Sigmoid colon (tissue), 7 donors: Measurements from ENCODE around the gene MAPK12. TPM values are rescaled to one million over a fixed set of nuclear protein-coding genes. Genes with fewer than 3 reads are reported as not detected.

ENCODE experiments used
- DNase-seq: peaks from one replicate; pipeline ENCODE4 v3.0.0-alpha.2; 2019
- H3K27ac ChIP-seq, 4 donors: fragments of 200-600 bp; sonication (generic); one replicate each; pipeline ENCODE4 v1.5.1; 2016 to 2019; ENCODE audit warnings: mild to moderate bottlenecking in 1 of 4
- H3K27me3 ChIP-seq, 3 donors: fragments of 200-600 bp; sonication (generic); one replicate each; pipeline ENCODE4 v1.5.1; 2019; ENCODE audit warnings: mild to moderate bottlenecking in 1 of 3
- H3K36me3 ChIP-seq, 4 donors: fragments of 200-600 bp; sonication (generic); one replicate each; pipeline ENCODE4 v1.5.1; 2016 to 2019
- H3K4me1 ChIP-seq, 4 donors: fragments of 200-600 bp; sonication (generic); one replicate each; pipeline ENCODE4 v1.5.1; 2017 to 2019
- H3K4me3 ChIP-seq, 4 donors: fragments of 200-600 bp; sonication (generic); one replicate each; pipeline ENCODE4 v1.5.1; 2017 to 2019; ENCODE audit warnings: mild to moderate bottlenecking in 2 of 4, moderate library complexity in 1 of 4
- H3K9me3 ChIP-seq, 4 donors: fragments of 200-600 bp in 3 of 4; sonication (generic) in 3 of 4; one replicate each; pipeline versions ENCODE4 v1.5.1 to v1.6.1; 2013 to 2019
- CTCF ChIP-seq, 4 experiments: fragments of 450-650 bp in 3 of 4; fragments of 200-600 bp in 1 of 4; IDR thresholded peaks; one replicate each; pipeline ENCODE4 v1.5.1; 2016 to 2019; ENCODE audit warnings: antibody characterized with exemption in 4 of 4, mild to moderate bottlenecking in 3 of 4, moderate library complexity in 2 of 4
- EP300 ChIP-seq, 4 donors: sonication (generic); formaldehyde crosslinking; IDR thresholded peaks; one replicate each; pipeline ENCODE4 v1.6.1; 2017; ENCODE audit warnings: antibody characterized with exemption in 4 of 4
- POLR2A ChIP-seq, 2 donors: fragments of 450-650 bp; IDR thresholded peaks; one replicate each; pipeline ENCODE4 v1.6.1; 2016; ENCODE audit warnings: antibody characterized with exemption in 2 of 2, mild to moderate bottlenecking in 2 of 2, moderate library complexity in 2 of 2
- POLR2AphosphoS5 ChIP-seq, 4 donors: sonication (generic); formaldehyde crosslinking; IDR thresholded peaks; one replicate each; pipeline ENCODE4 v1.6.1; 2017; ENCODE audit warnings: antibody characterized with exemption in 4 of 4
- WGBS, 2 donors: extraction: QIAGEN DNeasy Blood & Tissue Kit; methylation state at CpG; one replicate each; pipeline ENCODE4 v1.1.7; 2013; 5-methylcytosine and 5-hydroxymethylcytosine counted together
- intact Hi-C: fragments of 100-400 bp; cut with DNase I; formaldehyde crosslinking; loops from one replicate; pipeline ENCODE4 v1.15.1; 2023
- polyA plus RNA-seq, 3 donors: library from polyadenylated mRNA; stranded (reverse); fragments of 200-250 nt; gene quantifications; one replicate each; pipeline ENCODE4 v1.2.3, GENCODE V29; 2013
- total RNA-seq, 4 donors: library from RNA; depleted of rRNA; stranded (reverse); fragments of >200 nt; gene quantifications; one replicate each; pipeline ENCODE4 v1.1.0, GENCODE V29; 2016
- donor health status: healthy with polysubstance abuse.
- donor health status: Bipolar disorder and iron deficiency.
- donor health status: healthy.

Gene MAPK12
- total and polyA plus RNA-seq, 7 donors: 0.60 to 10.0 (median 3.9) TPM

GRCh38 chr22:50233223-50233622 is 28.3 kb downstream of the MAPK12 start:
- intact Hi-C loops: no loop called here
- TF ChIP-seq POLR2A (IDR thresholded peaks at IDR 0.05): no peak
- no peak for TF ChIP-seq CTCF (IDR thresholded peaks at IDR 0.05)
- TF ChIP-seq POLR2AphosphoS5 (IDR thresholded peaks at IDR 0.05): no peak
- TF ChIP-seq EP300 (IDR thresholded peaks at IDR 0.05): no peak
- WGBS, 2 donors: 94% methylated on average over 18 of the region's 18 CpGs
- peaks cover 0 to 54% (median 15%) of the 10 kb centered on the region in 4 donors for H3K36me3 ChIP-seq
- peak; percentile 50 for DNase-seq
- H3K9me3 ChIP-seq: no peaks in the 10 kb centered on the region
- no peak overlapping the region for H3K4me3 ChIP-seq
- no peaks in the 10 kb centered on the region for H3K4me1 ChIP-seq
- no peaks in the 10 kb centered on the region for H3K27me3 ChIP-seq
- no peak overlapping the region for H3K27ac ChIP-seq

GRCh38 chr22:50232481-50233151 is 28.9 kb downstream of the MAPK12 start:
- Histone ChIP-seq H3K36me3 (peaks cover 4 to 54% (median 18%) of the 10 kb centered on the region in 4 donors), H3K9me3 (no peaks in the 10 kb centered on the region), H3K4me1 (no peaks in the 10 kb centered on the region), H3K27me3 (no peaks in the 10 kb centered on the region), H3K27ac (no peak overlapping the region), H3K4me3 (no peak overlapping the region)
- peak; percentile 53 for DNase-seq
- intact Hi-C loops: no loop called here
- WGBS, 2 donors: 95 to 96% methylated on average over 20 of the region's 20 CpGs
- TF ChIP-seq POLR2AphosphoS5 (IDR thresholded peaks at IDR 0.05) (no peak), EP300 (IDR thresholded peaks at IDR 0.05) (no peak), CTCF (IDR thresholded peaks at IDR 0.05) (no peak), POLR2A (IDR thresholded peaks at IDR 0.05) (no peak)

GRCh38 chr22:50229370-50229769 is 32.1 kb downstream of the MAPK12 start:
- peaks cover 18 to 72% (median 41%) of the 10 kb centered on the region in 4 donors for H3K36me3 ChIP-seq
- H3K27ac ChIP-seq: no peak overlapping the region
- no peaks in the 10 kb centered on the region for H3K4me1 ChIP-seq
- no peak overlapping the region for H3K4me3 ChIP-seq
- DNase-seq: peak; percentile 44
- TF ChIP-seq CTCF (IDR thresholded peaks at IDR 0.05): no peak
- TF ChIP-seq EP300 (IDR thresholded peaks at IDR 0.05): no peak
- no peak for TF ChIP-seq POLR2A (IDR thresholded peaks at IDR 0.05)
- no peak for TF ChIP-seq POLR2AphosphoS5 (IDR thresholded peaks at IDR 0.05)
- WGBS, 2 donors: 96% methylated on average over 16 of the region's 16 CpGs
- no peaks in the 10 kb centered on the region for H3K9me3 ChIP-seq
- intact Hi-C loops: no loop called here
- H3K27me3 ChIP-seq: no peaks in the 10 kb centered on the region

GRCh38 chr22:50228366-50228765 is 33.1 kb downstream of the MAPK12 start:
- Histone ChIP-seq H3K36me3 (peaks cover 23 to 79% (median 49%) of the 10 kb centered on the region in 4 donors), H3K4me3 (no peak overlapping the region), H3K9me3 (no peaks in the 10 kb centered on the region), H3K27me3 (no peaks in the 10 kb centered on the region), H3K27ac (no peak overlapping the region), H3K4me1 (no peaks in the 10 kb centered on the region)
- WGBS, 2 donors: 91 to 97% methylated on average over 9 of the region's 9 CpGs
- intact Hi-C loops: no loop called here
- peak; percentile 59 for DNase-seq
- TF ChIP-seq CTCF (IDR thresholded peaks at IDR 0.05) (no peak), POLR2A (IDR thresholded peaks at IDR 0.05) (no peak), EP300 (IDR thresholded peaks at IDR 0.05) (no peak), POLR2AphosphoS5 (IDR thresholded peaks at IDR 0.05) (no peak)
